ENCODE results near the gene MRPS17.

DNA sequence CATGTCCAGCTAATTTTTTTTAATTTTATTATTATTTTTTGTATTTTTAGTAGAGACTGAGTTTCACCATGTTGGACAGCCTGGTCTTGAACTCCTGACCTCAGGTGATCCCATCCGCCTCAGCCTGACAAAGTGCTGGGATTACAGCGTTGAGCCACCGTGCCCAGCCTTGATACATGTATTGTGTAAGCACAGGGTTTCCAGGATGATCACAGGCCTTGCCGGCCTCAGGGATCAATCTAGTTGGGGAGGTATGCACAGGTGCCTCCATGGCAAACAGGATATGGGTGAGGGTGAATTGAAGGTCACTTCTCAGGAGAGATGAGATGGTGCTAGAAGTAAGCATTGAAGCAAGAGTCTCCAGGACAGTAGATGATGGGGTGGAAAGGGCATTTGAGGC is 5.5 kb downstream of the MRPS17 start:
- TF ChIP-seq, protein P1, sequence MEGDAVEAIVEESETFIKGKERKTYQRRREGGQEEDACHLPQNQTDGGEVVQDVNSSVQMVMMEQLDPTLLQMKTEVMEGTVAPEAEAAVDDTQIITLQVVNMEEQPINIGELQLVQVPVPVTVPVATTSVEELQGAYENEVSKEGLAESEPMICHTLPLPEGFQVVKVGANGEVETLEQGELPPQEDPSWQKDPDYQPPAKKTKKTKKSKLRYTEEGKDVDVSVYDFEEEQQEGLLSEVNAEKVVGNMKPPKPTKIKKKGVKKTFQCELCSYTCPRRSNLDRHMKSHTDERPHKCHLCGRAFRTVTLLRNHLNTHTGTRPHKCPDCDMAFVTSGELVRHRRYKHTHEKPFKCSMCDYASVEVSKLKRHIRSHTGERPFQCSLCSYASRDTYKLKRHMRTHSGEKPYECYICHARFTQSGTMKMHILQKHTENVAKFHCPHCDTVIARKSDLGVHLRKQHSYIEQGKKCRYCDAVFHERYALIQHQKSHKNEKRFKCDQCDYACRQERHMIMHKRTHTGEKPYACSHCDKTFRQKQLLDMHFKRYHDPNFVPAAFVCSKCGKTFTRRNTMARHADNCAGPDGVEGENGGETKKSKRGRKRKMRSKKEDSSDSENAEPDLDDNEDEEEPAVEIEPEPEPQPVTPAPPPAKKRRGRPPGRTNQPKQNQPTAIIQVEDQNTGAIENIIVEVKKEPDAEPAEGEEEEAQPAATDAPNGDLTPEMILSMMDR (IDR thresholded peaks at IDR 0.05; ENCODE audit: extremely low read depth in 1 of 2, insufficient read depth in 1 of 2, low read depth in 1 of 2, low read length in 2 of 2) = no peak
- TF ChIP-seq POLR2A (IDR thresholded peaks at IDR 0.05; ENCODE audit: low read depth, low read length) (no peak), POLR2AphosphoS5 (IDR thresholded peaks at IDR 0.05; ENCODE audit: insufficient read depth, low read depth, low read length) (no peak), FOS (IDR thresholded peaks at IDR 0.05; ENCODE audit: borderline replicate concordance, insufficient read depth, low read length) (no peak), MYC (IDR thresholded peaks at IDR 0.05; ENCODE audit: low read depth, low read length) (no peak), EZH2 (IDR thresholded peaks at IDR 0.05; ENCODE audit: borderline replicate concordance, low read depth, low read length, severe bottlenecking) (no peak), JUN (IDR thresholded peaks at IDR 0.05; ENCODE audit: borderline replicate concordance, insufficient read depth, insufficient read length, low read depth) (no peak)
- TF ChIP-seq, protein P2, sequence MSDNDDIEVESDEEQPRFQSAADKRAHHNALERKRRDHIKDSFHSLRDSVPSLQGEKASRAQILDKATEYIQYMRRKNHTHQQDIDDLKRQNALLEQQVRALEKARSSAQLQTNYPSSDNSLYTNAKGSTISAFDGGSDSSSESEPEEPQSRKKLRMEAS (IDR thresholded peaks at IDR 0.05; ENCODE audit: insufficient read depth, insufficient read length) = no peak
